Measurements from ENCODE around the gene CLEC16A. TPM values are rescaled to one million over a fixed set of nuclear protein-coding genes. Genes with fewer than 3 reads are reported as not detected.

CLEC16A gene
- total and polyA plus RNA-seq, 9 of the 15 experiments (the other 6 are each of a cell fraction or from before 2014, with no cell fraction given): 1.00 to 22.3 (median 10.0) TPM

DNA sequence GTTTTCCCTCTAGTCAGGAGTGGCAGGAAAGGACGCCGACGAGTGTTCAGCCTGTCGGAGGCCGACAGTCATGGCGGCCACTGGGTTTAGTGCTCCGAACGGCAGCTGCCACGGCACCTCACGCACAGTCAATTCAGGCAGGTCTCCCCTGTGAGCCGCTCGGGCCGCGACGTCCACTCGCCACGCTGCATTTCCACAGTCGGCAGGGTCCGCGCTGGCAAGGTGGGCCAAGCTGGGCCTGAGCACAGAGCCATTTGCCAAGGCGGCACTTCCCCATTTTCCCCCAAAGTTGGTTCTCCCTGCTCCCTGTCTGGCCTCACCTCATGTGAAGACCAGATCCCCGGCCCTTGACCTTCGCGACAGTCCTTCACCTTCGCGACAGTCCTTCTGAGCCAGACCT is 229.8 kb downstream of the CLEC16A start:
- Histone ChIP-seq H3K9ac (ENCODE audit: insufficient read depth in 1 of 2, low read depth in 2 of 2, low read length in 2 of 2) (peak overlapping the region in 1 of 2 experiments; percentile 54; a peak in 1 of 4 replicates), H3K36me3 (ENCODE audit: control insufficient read depth, insufficient read depth, low read length) (peaks cover 6% of the 10 kb centered on the region), H3K4me1 (replicated peaks in 1 of 2; ENCODE audit: control insufficient read depth in 2 of 2, insufficient read depth in 2 of 2, low read length in 2 of 2) (peaks cover 7 to 24% of the 10 kb centered on the region in 2 experiments; a peak in 3 of 5 replicates), H3K9me3 (replicated peaks; ENCODE audit: control insufficient read depth, insufficient read depth, low read depth, low read length) (no peaks in the 10 kb centered on the region), H3K9me1 (ENCODE audit: control insufficient read depth, insufficient read depth, low read length) (no peaks in the 10 kb centered on the region), H4K20me1 (replicated peaks; ENCODE audit: control insufficient read depth, insufficient read depth, low read length) (no peaks in the 10 kb centered on the region), H3K27ac (ENCODE audit: extremely low read depth, low read depth, low read length) (no peak overlapping the region), H3K27me3 (ENCODE audit: control insufficient read depth in 2 of 2, insufficient read depth in 2 of 2, low read length in 2 of 2) (no peaks in the 10 kb centered on the region; a peak in 1 of 5 replicates), H3K79me2 (ENCODE audit: control insufficient read depth, insufficient read depth, low read length) (no peaks in the 10 kb centered on the region), H3K4me2 (ENCODE audit: insufficient read depth, low read length) (no peak overlapping the region), H3K4me3 (no peak overlapping the region), H2AFZ (ENCODE audit: low read depth, low read length) (no peak overlapping the region)
- FAIRE-seq (no peak), ATAC-seq (no peak), DNase-seq (ENCODE audit: extremely low read depth in 1 of 4, low spot score in 3 of 4) (no peak)
- CTCF ChIA-PET (ENCODE audit: low intra/inter-chr PET ratio): no interaction called here
- POLR2A ChIA-PET: no interaction called here
- in situ Hi-C loops (cut with MboI): no loop called here
- BruUV-seq (replicated peaks): no TSS peak
- WGBS (ENCODE audit: insufficient coverage, low coverage, missing lambda C conversion rate): 92% methylated on average over 25 of the region's 26 CpGs
- intact Hi-C loops (cut with micrococcal nuclease): no loop called here
- no peak for TF ChIP-seq MYBL2 (IDR thresholded peaks at IDR 0.05; ENCODE audit: low read depth)
- TF ChIP-seq MYBL2 (CRISPR knock-in tag; IDR thresholded peaks at IDR 0.05; ENCODE audit: borderline replicate concordance): no peak
- no peak for TF ChIP-seq TSC22D4 (tag; IDR thresholded peaks at IDR 0.05)
- TF ChIP-seq SMARCC2 (IDR thresholded peaks at IDR 0.05; ENCODE audit: low read depth): no peak
- no peak for TF ChIP-seq TEAD4 (IDR thresholded peaks at IDR 0.05; ENCODE audit: low read length)
- TF ChIP-seq TEAD4 (CRISPR knock-in tag; IDR thresholded peaks at IDR 0.05; ENCODE audit: borderline replicate concordance): no peak
- no peak for TF ChIP-seq U2AF1 (optimal IDR thresholded peaks at IDR 0.05; ENCODE audit: low read depth, low read length)
- TF ChIP-seq, protein P1, sequence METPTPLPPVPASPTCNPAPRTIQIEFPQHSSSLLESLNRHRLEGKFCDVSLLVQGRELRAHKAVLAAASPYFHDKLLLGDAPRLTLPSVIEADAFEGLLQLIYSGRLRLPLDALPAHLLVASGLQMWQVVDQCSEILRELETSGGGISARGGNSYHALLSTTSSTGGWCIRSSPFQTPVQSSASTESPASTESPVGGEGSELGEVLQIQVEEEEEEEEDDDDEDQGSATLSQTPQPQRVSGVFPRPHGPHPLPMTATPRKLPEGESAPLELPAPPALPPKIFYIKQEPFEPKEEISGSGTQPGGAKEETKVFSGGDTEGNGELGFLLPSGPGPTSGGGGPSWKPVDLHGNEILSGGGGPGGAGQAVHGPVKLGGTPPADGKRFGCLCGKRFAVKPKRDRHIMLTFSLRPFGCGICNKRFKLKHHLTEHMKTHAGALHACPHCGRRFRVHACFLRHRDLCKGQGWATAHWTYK (CRISPR knock-in tag; IDR thresholded peaks at IDR 0.05): no peak
- no peak for TF ChIP-seq SMAD2 (IDR thresholded peaks at IDR 0.05; ENCODE audit: low read depth, low read length)
- TF ChIP-seq, protein P2, sequence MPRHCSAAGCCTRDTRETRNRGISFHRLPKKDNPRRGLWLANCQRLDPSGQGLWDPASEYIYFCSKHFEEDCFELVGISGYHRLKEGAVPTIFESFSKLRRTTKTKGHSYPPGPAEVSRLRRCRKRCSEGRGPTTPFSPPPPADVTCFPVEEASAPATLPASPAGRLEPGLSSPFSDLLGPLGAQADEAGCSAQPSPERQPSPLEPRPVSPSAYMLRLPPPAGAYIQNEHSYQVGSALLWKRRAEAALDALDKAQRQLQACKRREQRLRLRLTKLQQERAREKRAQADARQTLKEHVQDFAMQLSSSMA (CRISPR knock-in tag; IDR thresholded peaks at IDR 0.05): no peak
- TF ChIP-seq, protein P3, sequence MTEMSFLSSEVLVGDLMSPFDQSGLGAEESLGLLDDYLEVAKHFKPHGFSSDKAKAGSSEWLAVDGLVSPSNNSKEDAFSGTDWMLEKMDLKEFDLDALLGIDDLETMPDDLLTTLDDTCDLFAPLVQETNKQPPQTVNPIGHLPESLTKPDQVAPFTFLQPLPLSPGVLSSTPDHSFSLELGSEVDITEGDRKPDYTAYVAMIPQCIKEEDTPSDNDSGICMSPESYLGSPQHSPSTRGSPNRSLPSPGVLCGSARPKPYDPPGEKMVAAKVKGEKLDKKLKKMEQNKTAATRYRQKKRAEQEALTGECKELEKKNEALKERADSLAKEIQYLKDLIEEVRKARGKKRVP (CRISPR knock-in tag; IDR thresholded peaks at IDR 0.05): no peak
- TF ChIP-seq, protein P4, sequence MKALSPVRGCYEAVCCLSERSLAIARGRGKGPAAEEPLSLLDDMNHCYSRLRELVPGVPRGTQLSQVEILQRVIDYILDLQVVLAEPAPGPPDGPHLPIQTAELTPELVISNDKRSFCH (CRISPR knock-in tag; IDR thresholded peaks at IDR 0.05): no peak
- TF ChIP-seq, protein P4 (tag; IDR thresholded peaks at IDR 0.05): no peak
- no peak for TF ChIP-seq RB1 (IDR thresholded peaks at IDR 0.05; ENCODE audit: low read depth)
- TF ChIP-seq, protein P5, sequence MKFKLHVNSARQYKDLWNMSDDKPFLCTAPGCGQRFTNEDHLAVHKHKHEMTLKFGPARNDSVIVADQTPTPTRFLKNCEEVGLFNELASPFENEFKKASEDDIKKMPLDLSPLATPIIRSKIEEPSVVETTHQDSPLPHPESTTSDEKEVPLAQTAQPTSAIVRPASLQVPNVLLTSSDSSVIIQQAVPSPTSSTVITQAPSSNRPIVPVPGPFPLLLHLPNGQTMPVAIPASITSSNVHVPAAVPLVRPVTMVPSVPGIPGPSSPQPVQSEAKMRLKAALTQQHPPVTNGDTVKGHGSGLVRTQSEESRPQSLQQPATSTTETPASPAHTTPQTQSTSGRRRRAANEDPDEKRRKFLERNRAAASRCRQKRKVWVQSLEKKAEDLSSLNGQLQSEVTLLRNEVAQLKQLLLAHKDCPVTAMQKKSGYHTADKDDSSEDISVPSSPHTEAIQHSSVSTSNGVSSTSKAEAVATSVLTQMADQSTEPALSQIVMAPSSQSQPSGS (CRISPR knock-in tag; IDR thresholded peaks at IDR 0.05): no peak
- TF ChIP-seq, protein P6, sequence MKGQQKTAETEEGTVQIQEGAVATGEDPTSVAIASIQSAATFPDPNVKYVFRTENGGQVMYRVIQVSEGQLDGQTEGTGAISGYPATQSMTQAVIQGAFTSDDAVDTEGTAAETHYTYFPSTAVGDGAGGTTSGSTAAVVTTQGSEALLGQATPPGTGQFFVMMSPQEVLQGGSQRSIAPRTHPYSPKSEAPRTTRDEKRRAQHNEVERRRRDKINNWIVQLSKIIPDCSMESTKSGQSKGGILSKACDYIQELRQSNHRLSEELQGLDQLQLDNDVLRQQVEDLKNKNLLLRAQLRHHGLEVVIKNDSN (CRISPR knock-in tag; IDR thresholded peaks at IDR 0.05): no peak

All from K562 (cell line).